ENCODE results near the gene EIF1.
A peak's percentile ranks its signal among the peaks of the same experiment; 100 is the strongest.
"Not testable (repeated sequence)": the region's sequence is repeated elsewhere in the genome, so short reads cannot be mapped to it uniquely, and the experiment has no call there.

The EIF1 gene

DNA sequence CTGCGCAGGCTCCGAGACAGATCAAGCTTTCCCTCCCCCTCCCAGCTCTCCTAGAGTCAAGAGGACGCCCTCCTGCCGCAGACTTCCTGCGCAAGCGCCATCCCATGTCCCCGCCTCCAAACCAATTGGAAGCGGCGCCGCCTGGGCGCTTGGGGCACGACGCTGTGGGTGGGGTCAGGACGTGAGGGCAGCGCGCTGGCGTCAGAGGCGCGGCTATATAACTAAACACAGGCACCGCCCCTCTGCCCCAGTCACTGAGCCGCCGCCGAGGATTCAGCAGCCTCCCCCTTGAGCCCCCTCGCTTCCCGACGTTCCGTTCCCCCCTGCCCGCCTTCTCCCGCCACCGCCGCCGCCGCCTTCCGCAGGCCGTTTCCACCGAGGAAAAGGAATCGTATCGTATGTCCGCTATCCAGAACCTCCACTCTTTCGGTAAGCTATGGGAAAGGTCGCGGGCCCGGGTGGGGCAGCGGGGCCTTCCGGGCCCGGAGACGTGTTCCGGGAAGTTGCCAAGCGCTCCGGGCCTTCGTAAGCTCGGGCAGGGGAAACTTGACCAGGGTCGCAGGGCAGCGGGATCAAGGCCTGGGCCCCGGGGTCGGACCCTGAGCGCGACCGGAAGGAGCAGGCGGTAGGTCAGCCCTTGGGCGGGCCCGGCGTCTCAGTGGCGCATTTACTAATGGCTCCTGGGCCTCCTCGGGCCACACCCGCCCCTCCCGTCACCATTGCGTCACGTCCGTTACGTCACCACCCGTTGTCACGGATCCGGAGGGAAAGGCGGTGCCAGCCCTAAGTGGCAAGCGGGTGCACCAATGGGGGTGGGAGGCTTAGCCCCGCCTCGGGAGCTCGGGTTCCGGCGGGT lies at the start of gene EIF1:
TSS of gene EIF1 (plus strand) at position 245 of the 856 bp plus-strand sequence. CDS start at position 399, 154 bp downstream.
- peak; percentile 99 for DNase-seq

DNA sequence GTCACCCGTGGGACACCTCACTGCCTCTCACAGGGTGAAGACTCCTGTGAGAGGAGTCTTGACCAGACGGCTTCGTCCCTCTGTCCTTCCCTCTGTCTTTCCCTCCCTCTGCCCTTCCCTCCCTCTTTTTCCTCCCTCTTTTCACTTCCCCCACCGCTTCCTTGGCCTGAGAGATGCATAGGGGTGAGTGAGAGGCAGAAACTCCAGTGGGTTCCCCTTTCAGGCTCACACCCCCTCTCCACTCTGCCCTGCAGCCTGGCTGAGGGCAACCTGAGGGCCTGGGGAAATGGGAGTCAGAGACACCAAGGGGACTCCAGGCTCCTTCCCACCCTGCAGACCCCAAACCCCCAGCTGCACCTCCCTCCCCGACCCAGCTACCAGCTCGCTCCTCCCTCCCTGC lies 49.7 kb upstream of the EIF1 start:
- DNase-seq, result no peak

DNA sequence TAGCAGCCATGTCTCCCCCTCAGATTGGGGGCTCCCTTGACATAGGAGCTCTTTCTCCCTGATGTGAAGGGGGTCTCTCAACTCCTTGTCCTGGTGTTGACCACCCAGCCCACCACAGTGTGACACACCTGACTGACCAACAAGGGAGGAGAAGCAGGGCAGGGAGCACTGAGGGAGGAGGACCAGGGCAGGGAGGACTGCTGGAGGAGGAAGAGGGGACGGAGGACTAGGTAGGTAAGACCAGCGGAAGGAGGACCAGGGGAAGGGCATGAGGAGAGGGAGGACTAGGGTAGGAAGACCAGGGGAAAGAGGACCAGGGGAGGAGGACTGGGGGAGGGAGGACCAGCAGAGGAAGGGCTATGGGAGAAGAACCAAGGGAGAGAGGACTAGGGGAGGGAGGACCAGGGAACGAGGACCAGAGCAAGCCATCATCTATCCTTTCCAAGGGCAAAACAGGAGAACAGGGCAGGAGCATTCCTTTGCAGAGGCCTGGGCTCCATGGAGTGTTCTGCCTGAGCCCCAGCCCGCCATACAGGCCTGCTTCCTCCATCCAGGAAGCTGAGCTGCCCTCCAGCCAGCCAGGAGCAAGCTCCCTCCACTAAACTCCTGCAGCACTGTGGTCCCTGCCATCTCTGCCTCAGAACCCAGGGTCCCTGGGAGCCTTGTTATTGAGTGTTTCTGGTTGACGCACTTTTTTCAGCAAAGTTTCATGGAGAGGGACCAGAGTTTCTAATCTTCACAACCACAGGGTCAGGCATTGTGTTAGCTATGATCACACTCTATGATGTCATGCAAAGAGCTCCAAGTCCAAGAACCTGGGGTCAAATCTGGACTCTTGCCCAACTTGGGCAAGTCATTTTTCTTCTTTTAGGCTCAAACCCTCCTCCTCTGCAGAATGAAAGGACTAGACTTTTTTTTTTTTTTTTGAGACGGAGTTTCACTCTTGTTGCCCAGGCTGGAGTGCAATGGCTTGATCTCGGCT lies 48.9 kb upstream of the EIF1 start:
- DNase-seq, result no peak

DNA sequence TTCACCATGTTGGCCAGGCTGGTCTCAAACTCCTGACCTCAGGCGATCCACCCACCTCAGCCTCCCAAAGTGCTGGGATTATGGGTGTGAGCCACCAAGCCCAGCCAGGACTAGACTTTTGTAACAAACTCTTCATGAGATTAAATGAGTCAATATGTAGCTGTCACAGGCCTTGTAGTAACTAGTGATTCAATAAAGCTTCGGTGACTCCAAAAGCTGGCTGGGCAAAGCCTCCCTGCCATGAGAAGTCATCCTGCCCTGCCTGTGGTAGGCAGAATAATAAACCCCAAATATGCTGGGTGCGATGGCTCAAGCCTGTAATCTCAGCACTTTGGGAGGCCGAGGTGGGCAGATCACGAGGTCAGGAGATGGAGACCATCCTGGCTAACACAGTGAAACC lies 48.1 kb upstream of the EIF1 start:
- not testable (repeated sequence) for DNase-seq

DNA sequence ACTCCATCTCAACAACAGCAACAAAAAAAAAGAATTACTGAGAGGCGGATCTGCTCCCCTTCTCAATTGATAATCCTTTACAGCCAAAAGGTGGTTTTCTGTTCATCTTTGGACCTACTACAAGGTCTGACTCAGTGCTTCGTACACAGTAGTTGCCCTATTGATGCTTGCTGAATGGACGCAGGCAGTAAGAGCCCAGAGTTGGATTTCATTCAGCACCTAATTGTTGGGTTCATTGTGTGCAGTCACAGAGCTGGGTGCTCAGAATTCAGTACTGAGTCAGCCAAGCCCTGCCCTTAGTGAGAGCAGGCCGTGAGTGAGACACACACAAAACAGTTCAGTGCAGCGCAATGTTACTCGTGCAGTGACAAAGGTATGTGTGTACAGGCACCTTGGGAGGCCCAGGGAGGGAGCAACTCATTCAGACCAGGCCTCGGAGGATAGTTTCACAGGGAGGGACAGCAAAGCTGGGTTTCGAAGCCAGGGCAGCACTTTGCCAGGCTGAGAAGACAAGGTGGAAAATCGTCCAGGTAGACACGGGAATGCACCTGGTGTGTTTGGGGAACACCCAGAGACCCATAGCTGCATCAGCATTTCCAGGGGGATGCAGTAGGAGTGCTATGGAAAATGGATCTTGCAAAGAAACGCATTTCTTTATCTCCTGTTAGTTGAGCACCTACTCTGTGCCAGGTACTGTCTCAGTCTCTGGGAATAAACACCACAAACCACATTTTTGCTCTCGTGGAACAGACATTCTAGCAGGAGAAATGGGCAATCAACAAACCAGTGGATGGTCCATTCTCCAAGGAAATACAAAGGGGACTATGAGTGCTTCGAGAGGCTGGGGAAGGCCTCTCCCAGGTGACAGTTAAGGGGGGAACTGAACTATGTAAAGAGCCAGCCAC lies 46.2 kb upstream of the EIF1 start:
- no peak for DNase-seq

DNA sequence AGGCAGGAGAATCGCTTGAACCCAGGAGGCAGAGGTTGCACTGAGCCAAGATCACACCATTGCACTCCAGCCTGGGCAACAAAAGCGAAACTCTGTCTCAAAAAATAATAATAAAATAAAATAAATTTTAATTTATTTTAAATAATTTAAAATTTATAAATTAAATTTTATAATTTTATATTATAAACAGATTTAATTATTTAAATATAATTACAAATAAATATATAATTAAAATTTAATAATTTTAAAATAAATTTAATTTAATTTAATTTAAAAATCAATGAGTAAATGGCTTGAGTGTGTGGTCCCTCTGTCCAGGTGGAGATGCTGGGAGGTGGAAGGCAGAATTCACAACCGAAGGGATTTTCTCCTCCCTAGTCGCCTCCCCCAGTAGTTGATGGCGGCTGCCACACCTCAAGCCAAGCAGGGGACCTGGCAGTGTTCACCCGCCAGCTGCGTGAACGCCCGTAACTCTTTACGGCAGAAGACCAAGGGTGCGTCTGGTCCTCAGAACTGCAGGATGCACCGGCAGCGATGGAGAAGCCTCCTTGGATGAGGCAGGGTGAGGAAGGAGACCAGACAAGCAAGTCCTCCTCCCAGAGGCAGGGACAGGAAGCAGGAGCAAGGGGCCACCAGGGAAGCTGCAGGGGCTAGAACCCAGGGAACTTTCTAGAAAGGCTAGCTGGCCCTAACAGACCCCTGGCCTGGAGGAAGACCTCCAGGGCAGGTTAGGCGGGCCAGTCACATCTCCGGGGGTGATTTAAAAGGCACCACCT lies 41.5 kb upstream of the EIF1 start:
- DNase-seq, result no peak

DNA sequence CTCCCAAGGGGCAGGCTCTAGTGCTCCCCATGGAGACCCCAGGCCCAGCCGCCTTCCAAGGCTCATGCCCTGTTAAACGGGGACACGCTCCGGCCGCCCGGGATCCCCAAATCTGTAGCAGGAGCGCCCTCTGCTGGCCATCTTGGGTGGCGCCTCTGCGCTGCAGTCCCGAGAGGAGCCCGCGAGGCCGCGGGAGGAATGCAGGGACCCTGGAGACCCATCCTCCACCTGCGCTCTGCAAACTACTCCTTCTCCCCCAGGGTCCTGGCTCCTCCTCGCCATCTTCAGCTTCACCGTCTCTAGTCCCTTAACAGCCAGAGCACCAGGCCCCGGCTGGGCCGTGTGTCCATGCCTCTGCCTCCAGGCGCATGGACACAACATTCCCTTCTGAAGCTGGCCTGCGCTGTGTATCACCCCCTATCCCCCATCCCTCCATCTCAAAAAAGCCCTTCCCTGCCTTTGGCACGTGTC lies 40.7 kb upstream of the EIF1 start:
- DNase-seq, result peak; percentile 79

DNA sequence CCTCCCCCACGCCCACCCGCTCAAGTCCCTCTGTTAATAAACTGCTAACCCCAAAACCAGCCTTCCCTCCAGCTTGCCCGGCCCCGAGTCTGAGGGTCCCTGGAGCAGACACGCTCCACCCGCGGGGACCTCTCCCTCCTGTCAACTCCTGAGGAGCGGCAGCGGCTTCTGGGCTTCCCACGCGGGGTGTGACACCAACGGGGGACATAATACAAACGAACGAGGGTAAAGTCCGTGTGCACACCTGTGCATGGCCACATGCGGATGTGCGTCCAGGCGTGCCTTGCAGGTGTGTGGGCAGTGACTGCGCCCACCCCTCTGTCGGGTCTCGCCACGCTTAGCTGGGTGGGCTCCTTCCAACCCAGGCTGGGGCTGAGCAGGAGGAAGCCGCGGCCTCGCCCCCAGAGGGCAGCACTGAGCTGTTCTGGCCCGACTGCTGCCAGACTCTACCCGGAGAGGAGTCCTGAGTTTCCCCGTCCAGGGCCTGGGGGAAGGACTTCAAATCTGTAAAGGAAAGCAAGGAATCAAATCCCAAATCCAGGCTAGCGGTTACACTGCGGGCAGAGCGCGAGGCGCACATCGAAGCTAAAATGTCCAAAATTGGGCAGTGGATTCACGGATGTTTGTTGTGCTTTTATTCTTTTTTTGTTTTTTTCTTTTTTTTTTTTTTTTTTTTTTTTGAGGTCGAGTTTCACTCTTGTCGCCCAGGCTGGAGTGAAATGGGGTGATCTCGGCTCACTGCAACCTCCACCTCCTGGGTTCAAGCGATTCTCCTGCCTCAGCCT lies 40.1 kb upstream of the EIF1 start:
- DNase-seq, result peak; percentile 71

DNA sequence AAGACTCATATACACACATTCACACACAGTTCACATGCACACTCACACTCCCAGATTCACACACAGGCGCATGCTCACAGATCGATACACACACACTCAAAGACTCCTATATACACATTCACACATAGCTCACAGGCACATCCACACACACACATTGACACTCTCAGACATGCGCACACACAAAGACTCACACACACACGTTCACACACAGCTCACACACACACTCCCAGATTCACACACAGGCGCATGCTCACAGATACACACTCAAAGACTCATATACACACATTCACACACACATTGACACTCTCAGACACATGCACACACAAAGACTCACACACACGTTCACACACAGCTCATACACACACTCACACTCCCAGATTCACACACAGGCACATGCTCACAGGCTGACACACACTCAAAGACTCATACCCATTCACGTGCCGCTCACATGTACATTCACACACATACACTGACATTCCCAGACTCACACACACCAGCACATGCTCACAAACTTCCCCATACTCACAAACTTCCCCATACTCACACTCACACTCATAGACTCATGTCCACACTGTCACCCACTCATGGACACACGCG lies 38.7 kb upstream of the EIF1 start:
- no peak for DNase-seq

DNA sequence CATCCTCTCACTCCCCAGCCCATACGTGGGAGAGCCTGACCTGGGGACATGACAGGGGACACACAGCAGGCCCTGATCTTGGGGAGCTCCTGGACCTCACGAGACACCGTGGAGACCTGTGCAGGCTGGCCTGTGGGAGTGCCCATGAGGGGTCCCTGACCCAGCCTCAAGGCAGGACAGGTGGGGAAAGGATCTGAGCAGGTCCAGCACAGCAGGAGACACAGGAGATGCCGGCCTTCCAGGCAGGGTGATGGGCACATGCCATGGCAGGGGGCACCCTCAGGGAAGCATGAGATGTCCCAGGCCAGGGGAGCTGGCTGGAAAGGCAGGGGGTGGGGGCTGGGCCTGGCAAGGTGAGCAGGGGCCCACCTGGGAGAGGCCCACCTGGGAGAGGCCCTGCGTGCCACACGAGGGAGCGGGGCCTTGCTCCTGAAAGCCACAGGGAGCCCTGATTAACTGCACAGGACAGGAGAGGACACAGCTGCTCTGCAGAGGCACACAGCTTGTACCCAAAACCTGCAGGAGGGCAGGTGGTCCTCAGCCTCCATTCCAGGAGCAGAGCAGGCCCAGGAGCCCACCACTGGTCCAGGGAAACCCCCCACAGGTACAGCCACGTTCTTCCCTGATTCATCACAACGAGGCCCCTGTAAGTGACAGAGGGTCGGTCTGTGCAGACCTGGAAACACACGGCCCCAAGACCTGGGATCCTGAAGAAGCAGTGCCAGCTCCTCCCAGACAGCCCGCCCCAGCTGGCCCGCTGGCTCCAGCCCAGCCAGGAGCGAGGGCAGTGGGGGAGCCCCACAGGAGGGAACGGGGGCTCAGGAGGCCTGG lies 37.7 kb upstream of the EIF1 start:
- DNase-seq, result no peak

DNA sequence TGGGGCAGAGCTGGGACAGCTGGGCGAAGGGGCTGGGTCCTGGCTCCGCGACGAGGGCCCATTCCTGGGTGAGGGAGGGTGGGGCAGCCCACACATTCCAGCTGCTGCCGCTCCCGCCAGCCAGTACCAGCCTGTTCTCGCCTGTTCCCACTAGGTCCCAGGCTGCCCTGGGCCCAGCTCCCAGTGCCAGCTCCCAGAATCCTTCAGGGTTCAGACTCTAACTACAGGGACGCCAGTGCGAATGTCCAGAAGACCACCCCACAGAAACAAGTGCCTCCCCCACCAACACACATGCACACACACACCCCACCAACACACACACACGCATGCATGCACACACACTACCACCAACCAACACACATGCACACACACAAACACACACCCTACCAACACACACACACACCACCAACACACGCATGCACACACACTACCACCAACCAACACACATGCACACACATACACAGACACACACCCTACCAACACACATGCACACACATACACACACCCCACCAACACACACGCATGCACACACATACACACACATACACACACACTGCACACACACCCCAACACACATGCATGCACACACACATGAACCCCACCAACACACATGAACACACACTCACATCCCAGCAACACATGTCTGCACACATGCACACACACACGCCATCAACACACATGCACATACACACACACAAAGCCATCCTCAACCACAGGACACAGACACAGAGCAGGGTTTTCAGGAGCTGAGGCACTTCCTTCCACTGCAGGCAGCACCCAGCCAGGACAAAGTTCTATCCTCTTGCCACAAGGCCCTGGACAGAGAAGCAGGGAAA lies 36.8 kb upstream of the EIF1 start:
- no peak for DNase-seq

DNA sequence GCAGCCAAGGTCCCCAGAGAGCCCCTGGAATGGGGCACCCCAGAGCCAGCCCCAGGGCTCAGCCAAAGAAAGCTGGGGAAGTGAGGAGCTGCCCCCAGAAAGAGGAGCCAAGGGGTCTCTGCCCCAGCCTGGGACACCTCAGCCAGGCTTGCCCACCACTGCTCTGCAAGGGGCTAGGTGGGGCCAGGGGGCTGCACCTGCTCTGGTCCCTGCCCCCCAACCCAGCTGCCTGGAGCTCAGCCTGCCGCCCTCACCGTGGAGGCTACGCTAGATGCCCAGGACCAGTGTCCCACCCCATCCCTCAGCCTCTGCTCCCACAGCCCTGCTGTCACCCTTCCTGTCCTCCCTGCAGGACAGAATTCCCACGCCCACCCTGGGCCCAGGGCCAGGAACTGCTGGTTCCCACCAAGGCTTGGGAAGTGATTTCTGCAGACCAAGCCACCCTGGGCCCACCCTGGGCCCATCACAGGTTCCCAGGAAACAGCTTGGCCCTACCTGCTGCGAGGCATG lies 36.2 kb upstream of the EIF1 start:
- DNase-seq, result no peak

DNA sequence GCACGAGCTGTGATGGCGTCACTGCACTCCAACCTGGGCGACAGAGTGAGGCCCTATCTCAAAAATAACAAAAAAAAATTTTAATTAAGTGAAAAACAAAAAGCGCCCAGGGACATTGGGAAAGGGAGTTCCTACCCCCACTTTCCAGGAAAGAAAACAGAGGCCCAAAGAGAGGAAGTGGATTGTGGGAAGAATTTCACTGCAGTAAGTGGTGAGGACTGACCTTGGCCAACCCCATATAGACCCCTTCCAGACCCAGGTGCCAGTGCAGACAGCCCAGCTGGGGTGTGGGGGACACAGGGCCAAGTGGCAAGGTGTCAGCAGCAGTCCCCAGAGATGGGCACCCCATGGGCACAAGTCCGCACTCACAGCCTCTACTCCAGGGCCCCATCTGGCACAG lies 35.3 kb upstream of the EIF1 start:
- no peak for DNase-seq

DNA sequence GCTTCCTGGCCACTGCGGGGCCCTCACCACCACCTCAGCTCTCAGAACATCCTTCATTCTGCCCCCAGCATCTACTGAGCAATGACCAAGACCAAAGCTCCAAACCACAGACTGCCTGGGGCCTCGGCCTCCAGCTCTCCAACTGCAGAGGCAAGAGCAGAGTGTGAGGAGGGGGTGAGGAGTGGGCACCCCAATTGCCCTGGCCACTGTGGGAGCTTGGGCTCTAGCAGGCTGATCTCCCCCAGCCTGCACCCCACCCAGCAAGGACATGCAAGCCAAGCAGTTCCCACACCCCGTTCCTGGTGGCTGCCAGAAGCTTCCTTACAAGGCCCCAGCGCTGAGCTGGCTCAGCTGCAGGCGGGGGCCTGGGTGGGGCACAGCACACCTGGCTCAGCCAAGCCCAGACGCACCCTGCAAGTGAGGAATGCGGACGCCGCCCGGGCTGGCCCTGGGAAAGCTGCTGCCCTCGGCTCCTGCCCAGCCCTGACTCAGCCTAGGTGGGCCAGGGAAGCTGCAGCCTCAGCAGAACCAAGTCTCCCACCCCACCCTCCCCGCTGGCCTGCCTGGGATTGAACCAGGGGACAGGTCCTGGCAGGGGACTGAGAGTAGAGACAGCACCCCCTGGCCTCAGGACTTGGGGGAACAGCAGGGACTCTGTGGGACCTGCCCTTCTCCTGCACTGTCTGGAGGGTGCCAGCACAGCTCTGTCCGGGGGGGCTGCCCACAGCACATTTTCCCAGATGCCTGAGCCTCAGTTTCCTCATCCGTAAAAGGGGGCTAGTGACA lies 34.6 kb upstream of the EIF1 start:
- DNase-seq, result no peak

DNA sequence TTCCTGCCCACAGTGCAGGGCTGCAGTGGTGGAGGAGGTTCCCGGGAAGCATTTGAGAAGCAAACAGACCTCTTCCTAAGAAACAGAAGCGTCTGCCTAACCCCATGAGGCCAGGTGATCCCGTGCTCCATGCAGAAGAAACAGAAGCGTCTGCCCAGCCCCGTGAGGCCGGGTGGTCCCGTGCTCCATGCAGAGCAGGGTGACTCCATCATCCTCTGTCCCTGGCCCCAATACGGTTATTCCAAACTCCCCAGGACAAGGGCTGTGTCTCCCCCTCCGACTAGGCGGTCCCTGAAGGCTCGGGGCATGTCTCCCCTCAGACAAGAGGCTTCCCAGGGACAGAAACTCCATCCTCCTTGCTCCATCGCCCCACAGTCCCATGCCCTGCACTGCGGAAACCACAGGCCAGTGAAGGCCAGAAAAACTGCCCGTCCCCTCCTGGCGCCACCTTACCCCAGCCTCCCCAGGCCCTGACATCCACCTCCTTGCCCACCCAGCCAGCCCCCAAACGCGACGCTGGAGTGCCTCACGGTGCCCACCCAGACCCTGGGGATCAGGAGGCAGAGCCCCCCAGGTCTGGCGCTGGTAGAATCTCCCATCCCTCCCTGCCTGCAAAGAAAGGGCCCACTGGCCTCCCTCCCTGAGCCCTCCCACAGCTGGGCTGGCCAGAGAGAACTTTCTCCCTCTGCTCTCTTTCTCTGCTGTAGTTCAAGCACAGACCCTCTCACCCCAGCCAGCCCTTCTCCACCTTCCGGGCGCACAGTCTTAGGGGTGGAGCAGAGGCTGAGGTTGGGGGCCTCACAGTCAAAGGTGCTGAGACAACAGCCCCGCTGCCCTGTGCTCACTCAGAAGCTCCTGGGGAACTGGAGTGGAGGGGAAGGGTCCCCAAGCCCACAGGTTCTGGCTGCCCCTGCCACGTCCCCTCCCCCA lies 33.7 kb upstream of the EIF1 start:
- no peak for DNase-seq

DNA sequence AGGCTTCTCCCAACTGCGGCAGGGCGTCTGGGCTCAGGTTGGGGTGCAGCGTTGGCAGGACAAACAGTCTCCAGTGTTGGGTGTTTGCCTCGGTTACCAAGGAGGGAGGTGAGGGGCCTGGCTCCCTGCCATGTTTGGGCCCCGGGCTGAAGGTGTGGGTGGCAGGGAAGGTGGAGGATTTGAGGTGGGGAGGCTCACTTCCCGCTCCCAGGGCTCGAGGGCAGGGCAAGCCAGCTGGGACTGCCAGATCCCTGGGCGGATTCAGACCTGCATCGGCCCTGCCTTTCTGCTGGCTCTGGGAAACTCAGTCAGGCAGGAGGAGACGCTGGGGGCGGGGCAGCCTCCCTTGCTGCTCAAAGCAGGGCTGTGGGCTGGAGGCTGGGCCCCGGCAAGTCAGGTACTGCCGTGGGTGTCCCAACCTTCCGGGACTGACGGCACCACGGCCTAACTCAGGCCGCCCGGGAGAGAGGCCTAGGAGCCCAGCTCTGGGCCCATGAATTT lies 33.0 kb upstream of the EIF1 start:
- DNase-seq, result no peak
